ENCODE measurements around the gene TMEM40.

DNA sequence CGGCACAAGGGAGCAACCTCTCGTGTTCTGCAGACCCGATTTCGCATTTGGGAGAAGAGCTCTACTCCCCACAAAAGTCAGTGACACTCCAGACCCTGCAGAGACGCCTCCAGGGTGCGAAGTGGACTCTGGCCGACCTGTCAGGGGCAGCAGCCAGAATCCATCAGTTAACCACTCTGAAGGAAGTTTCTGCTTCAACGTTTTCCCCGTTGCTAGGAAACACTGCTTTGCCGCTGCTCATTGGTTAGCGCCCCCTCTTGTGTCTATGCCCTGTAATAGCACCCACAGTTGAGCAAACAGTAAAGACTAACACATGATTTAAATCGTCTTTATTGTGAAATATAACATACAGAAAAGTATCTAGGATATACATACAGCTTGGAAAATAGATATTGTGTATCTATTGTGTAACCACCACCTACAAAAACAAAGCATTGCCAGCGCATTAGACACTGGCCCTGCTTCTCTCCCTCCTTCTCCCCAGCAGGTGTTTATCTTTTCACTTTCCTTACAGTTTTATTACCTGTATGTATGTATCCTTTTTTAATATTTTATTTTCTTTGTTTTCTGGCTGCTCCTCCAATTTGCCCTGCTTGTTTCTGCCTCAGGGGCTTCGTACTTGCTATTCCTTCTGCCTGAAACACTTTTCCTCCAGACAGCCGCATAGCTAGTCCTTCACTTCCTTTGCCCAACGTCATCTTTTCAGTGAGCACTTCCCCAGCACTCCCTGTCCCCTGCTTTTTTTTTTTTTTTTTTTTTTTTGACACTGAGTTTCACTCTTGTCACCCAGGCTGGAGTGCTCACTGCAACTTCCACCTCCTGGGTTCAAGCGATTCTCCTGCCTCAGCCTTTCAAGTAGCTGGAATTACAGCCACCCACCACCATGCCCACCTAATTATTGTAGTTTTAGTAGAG is 38.8 kb downstream of the TMEM40 start:
- TF ChIP-seq ZNF292 (tag by site-specific recombination; IDR thresholded peaks at IDR 0.05; ENCODE audit: borderline replicate concordance, low read depth) = no peak
- TF ChIP-seq, protein P1, sequence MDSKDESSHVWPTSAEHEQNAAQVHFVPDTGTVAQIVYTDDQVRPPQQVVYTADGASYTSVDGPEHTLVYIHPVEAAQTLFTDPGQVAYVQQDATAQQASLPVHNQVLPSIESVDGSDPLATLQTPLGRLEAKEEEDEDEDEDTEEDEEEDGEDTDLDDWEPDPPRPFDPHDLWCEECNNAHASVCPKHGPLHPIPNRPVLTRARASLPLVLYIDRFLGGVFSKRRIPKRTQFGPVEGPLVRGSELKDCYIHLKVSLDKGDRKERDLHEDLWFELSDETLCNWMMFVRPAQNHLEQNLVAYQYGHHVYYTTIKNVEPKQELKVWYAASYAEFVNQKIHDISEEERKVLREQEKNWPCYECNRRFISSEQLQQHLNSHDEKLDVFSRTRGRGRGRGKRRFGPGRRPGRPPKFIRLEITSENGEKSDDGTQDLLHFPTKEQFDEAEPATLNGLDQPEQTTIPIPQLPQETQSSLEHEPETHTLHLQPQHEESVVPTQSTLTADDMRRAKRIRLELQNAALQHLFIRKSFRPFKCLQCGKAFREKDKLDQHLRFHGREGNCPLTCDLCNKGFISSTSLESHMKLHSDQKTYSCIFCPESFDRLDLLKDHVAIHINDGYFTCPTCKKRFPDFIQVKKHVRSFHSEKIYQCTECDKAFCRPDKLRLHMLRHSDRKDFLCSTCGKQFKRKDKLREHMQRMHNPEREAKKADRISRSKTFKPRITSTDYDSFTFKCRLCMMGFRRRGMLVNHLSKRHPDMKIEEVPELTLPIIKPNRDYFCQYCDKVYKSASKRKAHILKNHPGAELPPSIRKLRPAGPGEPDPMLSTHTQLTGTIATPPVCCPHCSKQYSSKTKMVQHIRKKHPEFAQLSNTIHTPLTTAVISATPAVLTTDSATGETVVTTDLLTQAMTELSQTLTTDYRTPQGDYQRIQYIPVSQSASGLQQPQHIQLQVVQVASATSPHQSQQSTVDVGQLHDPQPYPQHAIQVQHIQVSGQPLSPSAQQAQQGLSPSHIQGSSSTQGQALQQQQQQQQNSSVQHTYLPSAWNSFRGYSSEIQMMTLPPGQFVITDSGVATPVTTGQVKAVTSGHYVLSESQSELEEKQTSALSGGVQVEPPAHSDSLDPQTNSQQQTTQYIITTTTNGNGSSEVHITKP (tag by site-specific recombination; IDR thresholded peaks at IDR 0.05) = no peak

Data from HEK293 (cell line).